IMR-90 (cell line): ENCODE results near the gene GBE1. TPM values are rescaled to one million over a fixed set of nuclear protein-coding genes. Genes with fewer than 3 reads are reported as not detected.

Source experiments
- ATAC-seq: fragments of 200-7000 bp; cut with Tn5 transposase; 2 replicates; pipeline ENCODE4 v1.9.1; 2020; ENCODE audit warnings: low read depth, mild to moderate bottlenecking, moderate library complexity
- BruUV-seq: library from RNA; stranded (reverse); fragments of 400-500 nt; replicated peaks from 2 replicates; lab custom pipeline; 2021; lab: Mats Ljungman, UMichigan
- CTCF ChIA-PET: fragments of 300-600 bp; formaldehyde crosslinking; extraction: SDS; loops from one replicate; lab custom pipeline; 2021; ENCODE audit warnings: antibody characterized with exemption; lab: Yijun Ruan, JAX
- POLR2A ChIA-PET: fragments of 300-600 bp; sonication (Branson Sonifier 250); formaldehyde crosslinking; loops from one replicate; lab custom pipeline; 2022; ENCODE audit warnings: antibody characterized with exemption; ENCODE audit not compliant: unreplicated experiment; lab: Charles Lee
- DNase-seq: peaks from one replicate; pipeline ENCODE4 v3.0.0; 2013
- H2AFZ ChIP-seq: replicated peaks from 2 replicates; pipeline ENCODE3; 2013; ENCODE audit warnings: low read length, mild to moderate bottlenecking; ENCODE audit not compliant: poor library complexity
- H2AK5ac ChIP-seq: 2 replicates; pipeline ENCODE4 v1.6.1; 2013; ENCODE audit warnings: low read depth, low read length, inconsistent platforms
- H2AK9ac ChIP-seq: replicated peaks from 2 replicates; pipeline ENCODE3; 2013; ENCODE audit warnings: mild to moderate bottlenecking, low read depth, low read length, moderate library complexity; ENCODE audit not compliant: poor library complexity
- H2BK120ac ChIP-seq: 2 replicates; pipeline ENCODE4 v1.6.1; 2013; ENCODE audit warnings: low read depth, low read length, inconsistent platforms
- H2BK15ac ChIP-seq: 3 replicates; pipeline ENCODE4 v1.6.1; 2013; ENCODE audit warnings: low read depth, low read length, inconsistent platforms
- H2BK20ac ChIP-seq: 2 replicates; pipeline ENCODE4 v1.6.1; 2013; ENCODE audit warnings: low read depth, mild to moderate bottlenecking, inconsistent platforms, low read length, moderate library complexity
- H2BK5ac ChIP-seq: 2 replicates; pipeline ENCODE4 v1.6.1; 2013; ENCODE audit warnings: mild to moderate bottlenecking, low read depth, low read length, inconsistent platforms; ENCODE audit not compliant: poor library complexity, severe bottlenecking
- H3K14ac ChIP-seq: replicated peaks from 2 replicates; pipeline ENCODE4 v1.6.1; 2013; ENCODE audit warnings: low read depth, low read length, inconsistent platforms
- H3K18ac ChIP-seq: 2 replicates; pipeline ENCODE4 v1.6.1; 2013; ENCODE audit warnings: low read depth, low read length, control low read depth
- H3K23ac ChIP-seq: 2 replicates; pipeline ENCODE4 v1.6.1; 2013; ENCODE audit warnings: low read depth, low read length, inconsistent platforms
- H3K27ac ChIP-seq: 2 replicates; pipeline ENCODE4 v1.5.1; 2013; ENCODE audit warnings: mild to moderate bottlenecking, control low read depth, low read length; ENCODE audit not compliant: insufficient read depth
- H3K27me3 ChIP-seq: 2 replicates; pipeline ENCODE4 v1.6.1; 2013; ENCODE audit warnings: low read length; ENCODE audit not compliant: control insufficient read depth, insufficient read depth
- H3K36me3 ChIP-seq: 2 replicates; pipeline ENCODE4 v1.6.1; 2013; ENCODE audit warnings: low read length, mixed read lengths; ENCODE audit not compliant: control insufficient read depth, insufficient read depth
- H3K4ac ChIP-seq: 2 replicates; pipeline ENCODE4 v1.6.1; 2013; ENCODE audit warnings: low read depth, low read length, inconsistent platforms
- H3K4me1 ChIP-seq: 2 replicates; pipeline ENCODE4 v1.6.1; 2013; ENCODE audit warnings: low read length, mixed read lengths; ENCODE audit not compliant: control insufficient read depth, insufficient read depth
- H3K4me2 ChIP-seq: 2 replicates; pipeline ENCODE4 v1.6.1; 2013; ENCODE audit warnings: low read depth, mild to moderate bottlenecking, control low read depth, low read length, moderate library complexity
- H3K4me3 ChIP-seq: 2 replicates; pipeline ENCODE4 v1.5.1; 2013; ENCODE audit warnings: low read depth, mild to moderate bottlenecking, control low read depth, low read length, moderate library complexity; ENCODE audit not compliant: insufficient read depth
- H3K56ac ChIP-seq: 2 replicates; pipeline ENCODE4 v1.6.1; 2013; ENCODE audit warnings: low read length, inconsistent platforms; ENCODE audit not compliant: insufficient read depth; ENCODE audit errors: extremely low read depth
- H3K79me1 ChIP-seq, 2 experiments: 2 replicates each; pipeline ENCODE4 v1.6.1; 2013; ENCODE audit warnings: low read length in 2 of 2, inconsistent platforms in 1 of 2, low read depth in 1 of 2
- H3K9ac ChIP-seq: 2 replicates; pipeline ENCODE4 v1.6.1; 2013; ENCODE audit warnings: low read depth, low read length, control low read depth
- H3K9me1 ChIP-seq: 2 replicates; pipeline ENCODE4 v1.6.1; 2013; ENCODE audit warnings: low read length, inconsistent platforms; ENCODE audit not compliant: insufficient read depth
- H3K9me3 ChIP-seq: 2 replicates; pipeline ENCODE4 v1.6.1; 2013; ENCODE audit warnings: low read length; ENCODE audit not compliant: control insufficient read depth, insufficient read depth
- H4K20me1 ChIP-seq: 2 replicates; pipeline ENCODE4 v1.6.1; 2013; ENCODE audit warnings: low read length, inconsistent platforms; ENCODE audit not compliant: insufficient read depth
- H4K5ac ChIP-seq: 2 replicates; pipeline ENCODE4 v1.6.1; 2013; ENCODE audit warnings: mild to moderate bottlenecking, low read depth, low read length, control low read depth
- H4K8ac ChIP-seq, 2 experiments: 2 replicates each; pipeline ENCODE4 v1.6.1; 2013; ENCODE audit warnings: low read depth in 2 of 2, low read length in 2 of 2, control low read depth in 1 of 2, inconsistent platforms in 1 of 2
- H4K91ac ChIP-seq: 2 replicates; pipeline ENCODE4 v1.6.1; 2013; ENCODE audit warnings: low read depth, low read length, inconsistent platforms; ENCODE audit not compliant: insufficient read depth
- ELK1 ChIP-seq: fragments of 150-350 bp; IDR thresholded peaks from 2 replicates; pipeline ENCODE4 v1.6.1; 2016; ENCODE audit warnings: low read depth, mild to moderate bottlenecking, low read length, moderate library complexity, borderline replicate concordance
- FOS ChIP-seq: fragments of 150-350 bp; IDR thresholded peaks from 2 replicates; pipeline ENCODE4 v1.6.1; 2016; ENCODE audit warnings: low read depth, low read length
- WGBS, 2 experiments: methylation state at CpG; one replicate each; pipeline versions ENCODE4 v1.1.5 to v1.1.7; 2013; ENCODE audit warnings: missing lambda C conversion rate in 2 of 2; ENCODE audit not compliant: insufficient read length in 1 of 2; ENCODE audit errors: extremely low coverage in 2 of 2; 5-methylcytosine and 5-hydroxymethylcytosine counted together
- dilution Hi-C: fragments of 300-500 bp; cut with HindIII; formaldehyde crosslinking; loops from one replicate; pipeline ENCODE4 v1.14.3; 2018; ENCODE audit warnings: low sequenced_read_pairs; ENCODE audit not compliant: unreplicated experiment
- in situ Hi-C: fragments of 300-500 bp; cut with MboI; formaldehyde crosslinking; loops from 3 replicates; pipeline ENCODE4 v1.14.3; 2019; ENCODE audit warnings: low sequenced_read_pairs, inconsistent platforms, mixed read lengths
- intact Hi-C: fragments of 100-400 bp; cut with micrococcal nuclease; formaldehyde crosslinking; loops from 2 replicates; pipeline ENCODE4 v1.10.0; 2022
- polyA plus RNA-seq, 3 experiments: library from polyadenylated mRNA; depleted of rRNA; stranded (reverse); fragments of >200 nt; gene quantifications; 2 replicates each; pipeline ENCODE4 v1.2.3, GENCODE V29; 2012; ENCODE audit warnings: low replicate concordance in 1 of 3
- total RNA-seq: library from RNA; depleted of rRNA; stranded (reverse); fragments of >200 nt; gene quantifications from 2 replicates; pipeline ENCODE4 v1.2.3, GENCODE V29; 2012

Gene GBE1
- total and polyA plus RNA-seq, 2 of the 4 experiments (the other 2 are of a cell fraction) = 36.7 to 90.3 TPM

- no peak overlapping the region for H2BK15ac ChIP-seq
- no peak overlapping the region for H3K14ac ChIP-seq
- dilution Hi-C loops = no loop called here
- H3K4me1 ChIP-seq = no peaks in the 10 kb centered on the region
- no peak overlapping the region for H3K56ac ChIP-seq
- ChIA-PET POLR2A (no interaction called here), CTCF (no interaction called here)
- H4K5ac ChIP-seq = no peak overlapping the region
- intact Hi-C loops = no loop called here
- H3K9ac ChIP-seq = no peak overlapping the region
- no peak overlapping the region for H3K18ac ChIP-seq
- H3K27me3 ChIP-seq = no peaks in the 10 kb centered on the region
- H4K8ac ChIP-seq = no peak overlapping the region
- H3K4me2 ChIP-seq = no peak overlapping the region
- H3K9me3 ChIP-seq = no peaks in the 10 kb centered on the region
- no peak overlapping the region for H4K91ac ChIP-seq
- H3K9me1 ChIP-seq = no peaks in the 10 kb centered on the region
- TF ChIP-seq ELK1 (no peak), FOS (no peak)
- no peak overlapping the region for H3K4ac ChIP-seq
- in situ Hi-C loops = no loop called here
- no peak overlapping the region for H2BK20ac ChIP-seq
- no peak overlapping the region for H2AFZ ChIP-seq
- H2AK9ac ChIP-seq = no peak overlapping the region
- H2BK120ac ChIP-seq = no peak overlapping the region
- no peaks in the 10 kb centered on the region for H3K79me1 ChIP-seq
- H3K4me3 ChIP-seq = no peak overlapping the region
- H3K23ac ChIP-seq = no peak overlapping the region
- ATAC-seq (no peak), DNase-seq (no peak)
- H2AK5ac ChIP-seq = no peak overlapping the region
- BruUV-seq = no TSS peak
- H3K36me3 ChIP-seq = peaks cover 2% of the 10 kb centered on the region
- H2BK5ac ChIP-seq = no peak overlapping the region
- no CpG with 5 or more reads among the region's 1 CpG for WGBS, 2 experiments
- no peaks in the 10 kb centered on the region for H4K20me1 ChIP-seq
- H3K27ac ChIP-seq = no peak overlapping the region
Observed at GRCh38 chr3:81540787-81541186, 220.7 kb downstream of the GBE1 start.
